Smooth muscle cell (in vitro differentiated cells): ENCODE data around the gene LRRC23. TPM values are rescaled to one million over a fixed set of nuclear protein-coding genes. Genes with fewer than 3 reads are reported as not detected.
A peak's percentile ranks its signal among the peaks of the same experiment; 100 is the strongest.
"Not testable (repeated sequence)": the region's sequence is repeated elsewhere in the genome, so short reads cannot be mapped to it uniquely, and the experiment has no call there.

Source experiments
- DNase-seq: peaks from one replicate; lab custom pipeline; 2025; ENCODE audit not compliant: unreplicated experiment; lab: John Stamatoyannopoulos, UW
- H2AFZ ChIP-seq: fragments of 200-600 bp; sonication (generic); 2 replicates; pipeline ENCODE4 v1.6.0; 2016; ENCODE audit warnings: antibody characterized with exemption, low read depth, mild to moderate bottlenecking
- H3F3A ChIP-seq: fragments of 200-600 bp; sonication (generic); 2 replicates; pipeline ENCODE4 v1.6.0; 2017; ENCODE audit warnings: antibody characterized with exemption, low read depth
- H3K27ac ChIP-seq: fragments of 200-600 bp; sonication (generic); 2 replicates; pipeline ENCODE4 v1.5.1; 2016; ENCODE audit warnings: low read depth, mild to moderate bottlenecking
- H3K27me3 ChIP-seq: fragments of 200-600 bp; sonication (generic); 2 replicates; pipeline ENCODE4 v1.6.1; 2016; ENCODE audit warnings: low read depth, mild to moderate bottlenecking
- H3K36me3 ChIP-seq: fragments of 200-600 bp; sonication (generic); 2 replicates; pipeline ENCODE4 v1.5.1; 2016; ENCODE audit warnings: low read depth
- H3K4me1 ChIP-seq: fragments of 200-600 bp; sonication (generic); 2 replicates; pipeline ENCODE4 v1.5.1; 2016; ENCODE audit warnings: low read depth
- H3K4me2 ChIP-seq: fragments of 200-600 bp; sonication (generic); 2 replicates; pipeline ENCODE4 v1.6.0; 2016; ENCODE audit warnings: mild to moderate bottlenecking
- H3K4me3 ChIP-seq: fragments of 200-600 bp; sonication (generic); 2 replicates; pipeline ENCODE4 v1.5.1; 2016; ENCODE audit warnings: mild to moderate bottlenecking
- H3K79me2 ChIP-seq: fragments of 200-600 bp; sonication (generic); 2 replicates; pipeline ENCODE4 v1.6.0; 2016; ENCODE audit warnings: low read depth, mild to moderate bottlenecking
- H3K9ac ChIP-seq: fragments of 200-600 bp; sonication (generic); 2 replicates; pipeline ENCODE4 v1.6.0; 2016; ENCODE audit warnings: low read depth
- H3K9me3 ChIP-seq: fragments of 200-600 bp; sonication (generic); replicated peaks from 2 replicates; pipeline ENCODE4 v1.5.1; 2016; ENCODE audit warnings: low read depth
- H4K20me1 ChIP-seq: fragments of 200-600 bp; sonication (generic); 2 replicates; pipeline ENCODE4 v1.6.0; 2016; ENCODE audit warnings: low read depth
- CTCF ChIP-seq: fragments of 200-600 bp; sonication (generic); IDR thresholded peaks from 2 replicates; pipeline ENCODE4 v1.5.1; 2017; ENCODE audit warnings: borderline replicate concordance, mild to moderate bottlenecking, antibody characterized with exemption; ENCODE audit not compliant: insufficient read depth, poor library complexity, severe bottlenecking
- WGBS: methylation state at CpG from one replicate; pipeline ENCODE4 v1.1.7; 2016; ENCODE audit warnings: low lambda C conversion rate; 5-methylcytosine and 5-hydroxymethylcytosine counted together
- polyA plus RNA-seq: library from polyadenylated mRNA; unstranded; fragments of >200 nt; fragmentation: Nextera tagmentation; extraction: Ambion mirVana; gene quantifications from 2 replicates; pipeline ENCODE4 v1.2.1, GENCODE V29; 2016
- total RNA-seq: library from RNA; depleted of rRNA; stranded (reverse); fragments of >200 nt; gene quantifications from 2 replicates; pipeline ENCODE4 v1.2.3, GENCODE V29; 2014

LRRC23 gene
- total and polyA plus RNA-seq, 2 experiments from 2014 or later: 14.2 to 19.5 TPM

- DNase-seq: no peak
- 97% methylated on average over 16 of the region's 16 CpGs for WGBS
- Histone ChIP-seq H3F3A (peaks cover 28% of the 10 kb centered on the region), H3K9ac (no peak overlapping the region), H4K20me1 (peaks cover 13% of the 10 kb centered on the region), H3K27ac (no peak overlapping the region), H3K4me2 (no peak overlapping the region), H3K79me2 (peaks cover 14% of the 10 kb centered on the region), H3K36me3 (no peaks in the 10 kb centered on the region), H3K4me3 (no peak overlapping the region), H3K27me3 (no peaks in the 10 kb centered on the region), H3K9me3 (no peaks in the 10 kb centered on the region), H3K4me1 (no peaks in the 10 kb centered on the region), H2AFZ (no peak overlapping the region)
- no peak for TF ChIP-seq CTCF
These were observed 40.9 kb upstream of the LRRC23 start for GRCh38 chr12:6863586-6864321.

- not testable (repeated sequence) for H3K27me3 ChIP-seq, H3K4me3 ChIP-seq, DNase-seq, H3K9ac ChIP-seq, H3K4me1 ChIP-seq, H3K4me2 ChIP-seq, H3K9me3 ChIP-seq, H3K36me3 ChIP-seq, H2AFZ ChIP-seq, H3K27ac ChIP-seq
- WGBS: 89% methylated on average over 5 of the region's 5 CpGs
- peaks cover 28% of the 10 kb centered on the region for H4K20me1 ChIP-seq
- peaks cover 41% of the 10 kb centered on the region for H3F3A ChIP-seq
- H3K79me2 ChIP-seq: peaks cover 20% of the 10 kb centered on the region
These were observed 39.3 kb upstream of the LRRC23 start for GRCh38 chr12:6865307-6865706.

GRCh38 chr12:6866163-6866919, 38.3 kb upstream of the LRRC23 start:
- DNase-seq: no peak
- H3K4me3 ChIP-seq: peak overlapping the region; percentile 99
- no peaks in the 10 kb centered on the region for H3K27me3 ChIP-seq
- H3K9me3 ChIP-seq: no peaks in the 10 kb centered on the region
- peak overlapping the region; percentile 97 for H3K4me2 ChIP-seq
- peaks cover 20% of the 10 kb centered on the region for H3K79me2 ChIP-seq
- H3K27ac ChIP-seq: peak overlapping the region; percentile 76
- H4K20me1 ChIP-seq: peaks cover 39% of the 10 kb centered on the region
- no peak overlapping the region for H3K9ac ChIP-seq
- peaks cover 52% of the 10 kb centered on the region for H3F3A ChIP-seq
- no peak for TF ChIP-seq CTCF
- WGBS: 74% methylated on average over 18 of the region's 19 CpGs
- peaks cover 4% of the 10 kb centered on the region for H3K4me1 ChIP-seq
- H3K36me3 ChIP-seq: no peaks in the 10 kb centered on the region
- H2AFZ ChIP-seq: no peak overlapping the region

GRCh38 chr12:6866920-6867412, 37.7 kb upstream of the LRRC23 start:
- WGBS: 7% methylated on average over 33 of the region's 33 CpGs
- Histone ChIP-seq H2AFZ (peak overlapping the region; percentile 72), H3K36me3 (no peaks in the 10 kb centered on the region), H4K20me1 (peaks cover 45% of the 10 kb centered on the region), H3K9ac (peak overlapping the region; percentile 52), H3K27ac (peak overlapping the region; percentile 76), H3K9me3 (no peaks in the 10 kb centered on the region), H3F3A (peaks cover 57% of the 10 kb centered on the region), H3K27me3 (no peaks in the 10 kb centered on the region), H3K4me1 (peaks cover 6% of the 10 kb centered on the region), H3K4me2 (peak overlapping the region; percentile 97), H3K4me3 (peak overlapping the region; percentile 99), H3K79me2 (peaks cover 20% of the 10 kb centered on the region)
- TF ChIP-seq CTCF: no peak
- DNase-seq: no peak
